ENCODE data around the gene HSD11B1. TPM values are rescaled to one million over a fixed set of nuclear protein-coding genes. Genes with fewer than 3 reads are reported as not detected.

Gene HSD11B1
- total RNA-seq, 1 donor from 2014 or later: not detected

DNA sequence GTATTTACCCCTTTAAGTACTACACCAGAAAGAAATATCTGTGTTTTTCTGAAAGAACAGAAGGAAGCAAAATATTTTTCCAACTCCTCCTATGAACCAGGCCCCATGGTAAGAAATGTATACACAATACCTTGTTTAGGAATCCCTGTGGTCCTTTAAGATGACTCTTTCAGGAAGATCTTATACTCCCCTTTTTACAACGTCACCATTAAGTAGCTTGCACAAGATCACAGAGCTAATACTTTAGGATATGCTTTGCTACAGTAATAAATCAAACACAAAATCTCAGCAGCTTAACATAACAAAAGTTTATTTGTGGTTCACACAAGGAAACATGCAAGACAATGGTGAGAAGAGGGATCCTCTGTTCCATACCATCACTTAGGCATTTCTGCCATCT lies 43.6 kb upstream of the HSD11B1 start:
- peaks cover 16% of the 10 kb centered on the region for H3K4me1 Mint-ChIP-seq
- no peak overlapping the region for H3K4me3 Mint-ChIP-seq
- H3K27me3 Mint-ChIP-seq (ENCODE audit: low read depth): peaks cover 3% of the 10 kb centered on the region
- peaks cover 3% of the 10 kb centered on the region for H3K9me3 Mint-ChIP-seq
- DNase-seq (ENCODE audit: low read depth, low spot score): no peak
- H3K27ac Mint-ChIP-seq (ENCODE audit: unreplicated experiment): no peak overlapping the region
- TF ChIP-seq, protein P1, sequence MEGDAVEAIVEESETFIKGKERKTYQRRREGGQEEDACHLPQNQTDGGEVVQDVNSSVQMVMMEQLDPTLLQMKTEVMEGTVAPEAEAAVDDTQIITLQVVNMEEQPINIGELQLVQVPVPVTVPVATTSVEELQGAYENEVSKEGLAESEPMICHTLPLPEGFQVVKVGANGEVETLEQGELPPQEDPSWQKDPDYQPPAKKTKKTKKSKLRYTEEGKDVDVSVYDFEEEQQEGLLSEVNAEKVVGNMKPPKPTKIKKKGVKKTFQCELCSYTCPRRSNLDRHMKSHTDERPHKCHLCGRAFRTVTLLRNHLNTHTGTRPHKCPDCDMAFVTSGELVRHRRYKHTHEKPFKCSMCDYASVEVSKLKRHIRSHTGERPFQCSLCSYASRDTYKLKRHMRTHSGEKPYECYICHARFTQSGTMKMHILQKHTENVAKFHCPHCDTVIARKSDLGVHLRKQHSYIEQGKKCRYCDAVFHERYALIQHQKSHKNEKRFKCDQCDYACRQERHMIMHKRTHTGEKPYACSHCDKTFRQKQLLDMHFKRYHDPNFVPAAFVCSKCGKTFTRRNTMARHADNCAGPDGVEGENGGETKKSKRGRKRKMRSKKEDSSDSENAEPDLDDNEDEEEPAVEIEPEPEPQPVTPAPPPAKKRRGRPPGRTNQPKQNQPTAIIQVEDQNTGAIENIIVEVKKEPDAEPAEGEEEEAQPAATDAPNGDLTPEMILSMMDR (conservative IDR thresholded peaks at IDR 0.05): no peak
- no peaks in the 10 kb centered on the region for H3K36me3 Mint-ChIP-seq (ENCODE audit: low read depth)

DNA sequence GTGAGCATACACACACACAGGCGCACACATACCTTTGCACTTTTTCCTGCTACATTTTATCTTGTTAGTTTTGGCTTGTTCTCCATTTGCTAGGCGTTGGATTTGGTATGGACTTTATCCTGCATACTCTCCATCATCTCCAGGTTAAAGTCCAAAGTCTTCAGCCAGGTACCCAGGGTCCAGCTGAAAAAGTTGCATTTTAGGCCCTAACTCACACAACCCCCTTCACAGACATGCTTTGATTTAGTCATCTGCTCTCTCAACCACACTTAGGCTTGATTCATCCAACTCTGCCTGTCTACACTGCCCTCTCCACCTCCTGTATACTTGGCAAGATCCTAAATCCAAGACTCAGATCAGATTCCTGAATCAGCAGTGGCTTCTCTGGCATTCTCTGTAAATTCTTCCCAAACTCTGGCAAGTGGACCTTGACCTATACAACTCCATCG lies 41.7 kb upstream of the HSD11B1 start:
- peaks cover 3% of the 10 kb centered on the region for H3K27me3 Mint-ChIP-seq (ENCODE audit: low read depth)
- H3K4me1 Mint-ChIP-seq: peaks cover 12% of the 10 kb centered on the region
- H3K27ac Mint-ChIP-seq (ENCODE audit: unreplicated experiment): no peak overlapping the region
- DNase-seq (ENCODE audit: low read depth, low spot score): no peak
- H3K4me3 Mint-ChIP-seq: no peak overlapping the region
- TF ChIP-seq, protein P1 (conservative IDR thresholded peaks at IDR 0.05): no peak
- peaks cover 3% of the 10 kb centered on the region for H3K9me3 Mint-ChIP-seq
- no peaks in the 10 kb centered on the region for H3K36me3 Mint-ChIP-seq (ENCODE audit: low read depth)

DNA sequence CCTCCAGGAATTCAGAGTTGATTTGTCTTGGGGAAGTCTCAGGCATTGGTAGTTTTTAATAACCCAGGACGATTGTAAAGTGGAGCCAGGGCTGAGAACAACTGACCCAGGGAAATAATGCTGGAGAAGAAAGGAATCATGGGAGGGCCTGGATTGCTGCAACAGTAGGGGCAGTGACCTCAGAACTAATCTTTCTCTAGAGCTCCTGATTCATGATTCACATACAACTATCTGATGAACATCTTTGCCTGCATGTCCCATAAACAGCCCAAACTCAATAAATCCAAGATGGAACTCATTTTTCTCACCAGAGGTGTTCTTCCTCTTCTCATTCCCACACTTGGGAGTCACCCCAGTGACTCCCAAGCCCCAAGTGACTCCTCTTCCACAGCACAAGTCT lies 37.5 kb upstream of the HSD11B1 start:
- H3K4me3 Mint-ChIP-seq: no peak overlapping the region
- peaks cover 6% of the 10 kb centered on the region for H3K9me3 Mint-ChIP-seq
- H3K27ac Mint-ChIP-seq (ENCODE audit: unreplicated experiment): no peak overlapping the region
- TF ChIP-seq, protein P1 (conservative IDR thresholded peaks at IDR 0.05): no peak
- no peaks in the 10 kb centered on the region for H3K36me3 Mint-ChIP-seq (ENCODE audit: low read depth)
- DNase-seq (ENCODE audit: low read depth, low spot score): no peak
- peaks cover 34% of the 10 kb centered on the region for H3K27me3 Mint-ChIP-seq (ENCODE audit: low read depth)
- H3K4me1 Mint-ChIP-seq: no peaks in the 10 kb centered on the region

DNA sequence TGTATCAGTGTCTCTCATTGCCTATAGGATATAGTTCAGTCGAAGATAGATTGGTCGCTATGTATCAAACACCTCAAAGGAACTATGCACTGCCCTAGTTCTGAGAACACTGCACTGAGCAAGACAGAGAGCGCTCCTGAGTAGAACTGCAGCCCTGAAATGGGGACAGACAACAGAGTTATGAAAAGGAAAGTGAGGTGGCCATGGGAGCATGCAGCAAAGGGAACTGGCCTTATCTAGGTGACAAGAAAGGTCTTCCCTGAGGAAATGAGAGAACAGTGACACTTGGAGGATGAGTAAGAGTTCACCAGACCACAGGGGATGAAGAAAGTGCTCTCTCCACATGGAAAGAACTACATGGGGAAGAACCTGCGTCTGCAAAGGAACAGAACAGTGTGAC lies 36.9 kb upstream of the HSD11B1 start:
- Mint-ChIP-seq H3K27me3 (ENCODE audit: low read depth) (peaks cover 39% of the 10 kb centered on the region), H3K4me3 (no peak overlapping the region), H3K36me3 (ENCODE audit: low read depth) (no peaks in the 10 kb centered on the region), H3K4me1 (no peaks in the 10 kb centered on the region), H3K9me3 (peaks cover 6% of the 10 kb centered on the region), H3K27ac (ENCODE audit: unreplicated experiment) (no peak overlapping the region)
- TF ChIP-seq, protein P1 (conservative IDR thresholded peaks at IDR 0.05): no peak
- no peak for DNase-seq (ENCODE audit: low read depth, low spot score)

DNA sequence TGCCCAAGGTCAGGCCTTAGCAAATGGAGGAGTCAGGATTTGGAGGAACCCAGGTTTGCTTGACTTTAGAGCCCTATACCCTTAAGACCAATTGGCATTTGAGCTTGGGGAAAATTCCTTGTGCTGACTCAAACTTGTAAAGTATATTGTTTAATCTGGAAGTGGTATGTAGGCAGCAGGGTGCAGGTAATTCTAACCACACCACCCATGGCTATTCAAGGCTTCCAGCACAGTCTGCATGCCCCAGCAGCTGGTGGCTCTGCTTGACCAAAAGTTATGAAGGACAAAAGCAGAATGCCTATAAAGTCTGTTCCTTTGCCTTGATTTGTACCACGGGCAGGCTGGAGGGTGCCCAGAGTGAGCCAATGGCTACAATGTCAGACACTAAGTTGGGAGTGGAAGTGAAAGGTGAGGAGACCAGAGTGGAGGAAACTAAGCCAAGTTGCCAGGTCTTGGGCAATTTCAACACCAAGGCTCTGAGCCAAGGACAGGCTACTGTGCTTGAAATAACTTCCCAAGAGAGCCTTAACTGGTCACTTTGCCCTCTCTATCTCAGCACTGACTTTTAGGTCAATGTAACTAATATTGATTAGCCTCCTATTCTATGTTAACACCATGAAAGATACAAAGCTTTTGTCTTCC lies 34.1 kb upstream of the HSD11B1 start:
- Mint-ChIP-seq H3K36me3 (ENCODE audit: low read depth) (no peaks in the 10 kb centered on the region), H3K27ac (ENCODE audit: unreplicated experiment) (no peak overlapping the region), H3K9me3 (peaks cover 2% of the 10 kb centered on the region), H3K4me3 (no peak overlapping the region), H3K4me1 (peaks cover 13% of the 10 kb centered on the region), H3K27me3 (ENCODE audit: low read depth) (peaks cover 65% of the 10 kb centered on the region)
- no peak for DNase-seq (ENCODE audit: low read depth, low spot score)
- TF ChIP-seq, protein P1 (conservative IDR thresholded peaks at IDR 0.05): no peak
